ENCODE data around the gene OTP.

DNA sequence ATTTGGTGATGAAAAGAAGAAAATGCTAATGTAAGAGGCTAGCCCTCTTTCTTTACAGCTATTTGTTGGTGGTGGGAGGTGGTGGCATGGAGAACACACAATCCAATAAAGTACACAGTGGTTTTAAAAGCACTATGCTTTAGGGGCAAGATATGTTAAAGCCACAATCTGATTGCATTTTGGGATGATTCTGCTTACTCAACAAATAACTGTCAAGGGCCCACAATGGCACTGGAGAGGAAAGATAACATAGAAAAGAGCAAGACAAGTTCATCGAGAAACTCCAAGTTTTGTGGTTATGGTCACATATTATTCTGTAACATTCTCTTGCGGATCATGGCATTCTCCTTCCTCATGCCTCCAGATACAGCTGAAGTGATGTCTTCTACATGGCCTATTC lies 38.8 kb downstream of the OTP start:
- TF ChIP-seq RFX5 (IDR thresholded peaks at IDR 0.05; ENCODE audit: low read length): no peak
- TF ChIP-seq, protein P1, sequence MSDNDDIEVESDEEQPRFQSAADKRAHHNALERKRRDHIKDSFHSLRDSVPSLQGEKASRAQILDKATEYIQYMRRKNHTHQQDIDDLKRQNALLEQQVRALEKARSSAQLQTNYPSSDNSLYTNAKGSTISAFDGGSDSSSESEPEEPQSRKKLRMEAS (IDR thresholded peaks at IDR 0.05; ENCODE audit: low read depth): no peak
- no peak for TF ChIP-seq EP300 (IDR thresholded peaks at IDR 0.05; ENCODE audit: borderline replicate concordance in 1 of 2, low read depth in 1 of 2, low read length in 1 of 2)
- TF ChIP-seq POLR2AphosphoS5 (IDR thresholded peaks at IDR 0.05; ENCODE audit: low read depth, low read length): no peak

All from SK-N-SH (cell line).